Endothelial cell of umbilical vein (primary cell): ENCODE measurements around the gene GGA1. TPM values are rescaled to one million over a fixed set of nuclear protein-coding genes. Genes with fewer than 3 reads are reported as not detected.

ENCODE experiments used
- BruUV-seq: library from RNA; stranded (reverse); fragments of 400-500 nt; replicated peaks from 2 replicates; lab custom pipeline; 2021; lab: Mats Ljungman, UMichigan
- CTCF ChIA-PET: fragments of 300-600, 350-600 bp; sonication (Branson Sonifier 250); formaldehyde crosslinking; loops from one replicate; lab custom pipeline; 2021; ENCODE audit warnings: antibody characterized with exemption, inconsistent platforms; lab: Charles Lee
- POLR2A ChIA-PET: fragments of 300-600, 350-600 bp; sonication (Branson Sonifier 250); formaldehyde crosslinking; loops from one replicate; lab custom pipeline; 2021; ENCODE audit warnings: antibody characterized with exemption, inconsistent platforms; lab: Charles Lee
- DNase-seq: peaks from one replicate; pipeline ENCODE4 v3.0.0-alpha.2; 2011; ENCODE audit warnings: low read depth, low spot score
- FAIRE-seq: peaks from 2 replicates; lab custom pipeline; 2011; peaks lifted over from hg19 to GRCh38; lab: Jason Lieb, UNC
- H2AFZ ChIP-seq: 2 replicates; pipeline ENCODE4 v1.6.0; 2012; ENCODE audit warnings: low read depth, low read length, control low read depth, inconsistent platforms
- H3K27ac ChIP-seq: 2 replicates; pipeline ENCODE4 v1.5.1; 2011; ENCODE audit warnings: low read depth, mild to moderate bottlenecking, control low read depth, low read length, moderate library complexity; ENCODE audit not compliant: insufficient read depth
- H3K27me3 ChIP-seq, 2 experiments: 2 replicates each; pipeline versions ENCODE4 v1.6.0 to v1.6.1; 2011; ENCODE audit warnings: low read length in 2 of 2, mixed read lengths in 1 of 2; ENCODE audit not compliant: control insufficient read depth in 2 of 2, insufficient read depth in 2 of 2
- H3K36me3 ChIP-seq, 2 experiments: 2 replicates in 1 of 2; 3 replicates in 1 of 2; pipeline ENCODE4 v1.5.1; 2011; ENCODE audit warnings: low read length in 2 of 2, mild to moderate bottlenecking in 1 of 2, moderate library complexity in 1 of 2; ENCODE audit not compliant: control insufficient read depth in 2 of 2, insufficient read depth in 2 of 2; ENCODE audit errors: extremely low read depth in 1 of 2
- H3K4me1 ChIP-seq: 3 replicates; pipeline ENCODE4 v1.5.1; 2011; ENCODE audit warnings: mild to moderate bottlenecking, low read length; ENCODE audit not compliant: control insufficient read depth, insufficient read depth; ENCODE audit errors: extremely low read depth
- H3K4me2 ChIP-seq: 2 replicates; pipeline ENCODE4 v1.6.1; 2011; ENCODE audit warnings: low read length, control low read depth, mixed read lengths; ENCODE audit not compliant: insufficient read depth
- H3K4me3 ChIP-seq, 3 experiments: fragments of 200-600 bp in 1 of 3; sonication (generic), shearing (Covaris generic) in 1 of 3; replicated peaks in 1 of 3; 2 replicates each; pipeline ENCODE4 v1.5.1; 2011 to 2016; ENCODE audit warnings: control low read depth in 3 of 3, low read length in 3 of 3, mild to moderate bottlenecking in 2 of 3, inconsistent platforms in 1 of 3, low read depth in 1 of 3, moderate library complexity in 1 of 3; ENCODE audit not compliant: insufficient read depth in 1 of 3
- H3K79me2 ChIP-seq: 2 replicates; pipeline ENCODE4 v1.6.0; 2012; ENCODE audit warnings: low read length, inconsistent platforms; ENCODE audit not compliant: control insufficient read depth, insufficient read depth
- H3K9ac ChIP-seq: replicated peaks from 2 replicates; pipeline ENCODE3; 2011; ENCODE audit warnings: low read length, control low read depth; ENCODE audit not compliant: insufficient read depth; ENCODE audit errors: extremely low read depth
- H3K9me1 ChIP-seq: replicated peaks from 3 replicates; pipeline ENCODE4 v1.6.0; 2011; ENCODE audit warnings: mild to moderate bottlenecking, low read length; ENCODE audit not compliant: control insufficient read depth, insufficient read depth; ENCODE audit errors: extremely low read depth
- H3K9me3 ChIP-seq: replicated peaks from 2 replicates; pipeline ENCODE4 v1.5.1; 2012; ENCODE audit warnings: low read length, inconsistent platforms; ENCODE audit not compliant: control insufficient read depth, insufficient read depth
- H4K20me1 ChIP-seq: replicated peaks from 2 replicates; pipeline ENCODE3; 2011; ENCODE audit warnings: mild to moderate bottlenecking, low read length; ENCODE audit not compliant: control insufficient read depth, insufficient read depth; ENCODE audit errors: extremely low read depth
- EZH2 ChIP-seq: IDR thresholded peaks from 2 replicates; pipeline ENCODE4 v1.6.1; 2012; ENCODE audit warnings: borderline replicate concordance, low read depth, mild to moderate bottlenecking, moderate library complexity, low read length, inconsistent platforms; ENCODE audit not compliant: severe bottlenecking
- FOS ChIP-seq: IDR thresholded peaks from 2 replicates; pipeline ENCODE4 v1.6.1; 2011; ENCODE audit warnings: mild to moderate bottlenecking, low read length, moderate library complexity, borderline replicate concordance; ENCODE audit not compliant: insufficient read depth
- GATA2 ChIP-seq: IDR thresholded peaks from 2 replicates; pipeline ENCODE4 v1.7.0; 2011; ENCODE audit warnings: low read depth, mild to moderate bottlenecking, moderate library complexity, mixed read lengths, low read length; ENCODE audit not compliant: insufficient read length, insufficient read depth
- POLR2A ChIP-seq: IDR thresholded peaks from 2 replicates; pipeline ENCODE4 v1.6.1; 2012; ENCODE audit warnings: low read depth, mild to moderate bottlenecking, control low read depth, low read length
- dilution Hi-C: fragments of 300-500 bp; cut with MboI; formaldehyde crosslinking; loops from one replicate; pipeline ENCODE4 v1.15.0; 2019; ENCODE audit warnings: low sequenced_read_pairs; ENCODE audit not compliant: extremely low pct_ligation_motif_present
- intact Hi-C: fragments of 100-400 bp; cut with micrococcal nuclease; formaldehyde crosslinking; loops from one replicate; pipeline ENCODE4 v1.10.0; 2022
- polyA plus RNA-seq, 4 experiments: library from polyadenylated mRNA; depleted of rRNA in 3 of 4; stranded (reverse) in 3 of 4; unstranded in 1 of 4; fragments of >200 nt; gene quantifications; 2 replicates each; pipeline versions ENCODE4 v1.2.1 to v1.2.3, GENCODE V29; 2011 to 2012; ENCODE audit warnings: missing spikeins in 1 of 4
- total RNA-seq: library from RNA; stranded (reverse); gene quantifications from 2 replicates; pipeline ENCODE4 v1.2.3, GENCODE V29; 2021

GGA1 gene
- total and polyA plus RNA-seq, 2 donors (not counting 3 experiments of a cell fraction or from before 2014, with no cell fraction given): 54.1 to 67.5 TPM

DNA sequence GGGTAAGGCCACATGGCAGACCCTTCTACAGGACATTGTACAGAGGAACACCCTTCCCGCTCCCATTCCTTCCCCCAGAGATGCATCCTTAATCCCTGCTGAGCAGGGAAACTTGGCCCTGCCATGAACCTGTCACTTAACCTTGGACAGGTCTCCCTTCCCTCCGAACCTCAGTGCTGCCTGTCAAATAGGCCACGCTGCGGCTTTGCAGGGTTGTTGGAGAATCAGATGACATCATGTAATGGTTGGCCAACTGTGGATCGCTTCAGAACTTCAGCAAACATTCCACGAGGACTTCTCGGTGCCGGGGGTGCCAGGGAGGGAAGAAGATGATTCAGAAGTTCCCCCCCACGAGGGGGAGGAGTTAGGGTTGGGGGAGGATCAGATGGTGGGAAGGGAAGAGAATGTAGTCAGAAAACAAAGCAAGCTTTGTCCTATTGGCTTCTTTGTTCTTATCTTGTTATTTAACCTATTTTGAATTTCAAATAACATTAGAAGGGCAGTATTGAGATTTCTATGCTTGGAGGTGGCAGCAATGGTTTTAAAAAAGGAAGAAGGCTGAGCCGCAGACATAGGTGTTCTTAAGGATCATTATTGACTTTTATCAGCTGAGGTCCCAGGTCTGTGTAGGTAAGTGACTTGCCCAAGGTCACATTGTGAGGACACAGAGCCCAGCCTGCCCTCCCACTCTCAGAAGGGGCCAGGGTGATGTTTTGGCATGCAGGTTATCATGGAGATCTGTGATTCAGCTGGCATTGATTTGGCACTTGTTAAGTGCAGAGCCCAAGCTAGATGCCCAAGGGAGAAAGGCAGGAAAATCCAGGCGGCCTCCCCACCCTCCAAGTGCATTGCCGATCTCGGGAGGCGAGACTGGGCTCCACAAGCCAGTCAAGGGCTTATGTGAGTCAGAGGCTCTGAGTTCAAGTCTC is 45.2 kb upstream of the GGA1 start:
- Histone ChIP-seq H3K9me1 (no peaks in the 10 kb centered on the region), H3K27me3 (no peaks in the 10 kb centered on the region), H4K20me1 (peaks cover 3% of the 10 kb centered on the region), H3K27ac (peak overlapping the region; percentile 99), H3K4me1 (peaks cover 54% of the 10 kb centered on the region), H3K9ac (peak overlapping the region; percentile 52), H3K79me2 (peaks cover 70% of the 10 kb centered on the region), H2AFZ (no peak overlapping the region), H3K4me2 (peak overlapping the region; percentile 68), H3K4me3 (peak overlapping the region in 1 of 3 experiments; percentile 39), H3K9me3 (no peaks in the 10 kb centered on the region), H3K36me3 (peaks cover 19 to 27% of the 10 kb centered on the region in 2 experiments)
- DNase-seq (peak; percentile 93), FAIRE-seq (peak; percentile 96)
- intact Hi-C loops: loop anchor here (5.0 kb wide), 2 partner anchors 114 to 189 kb away; partner anchors contain the start of gene LGALS1
- peak; percentile 69 for TF ChIP-seq FOS
- peak; percentile 28 for TF ChIP-seq POLR2A
- TF ChIP-seq GATA2: peak; percentile 34
- TF ChIP-seq EZH2: no peak
- ChIA-PET POLR2A (interaction anchor here (2.3 kb wide), 1 partner anchor 18 kb away, joined by 11 read pairs; no protein-coding TSS in a partner anchor), CTCF (interaction anchor here (1.0 to 21.8 kb wide), 9 partner anchors 9 to 118 kb away, joined by 3 to 977 read pairs (median 6); partner anchors contain the start of gene GGA1)
- no TSS peak for BruUV-seq
- dilution Hi-C loops: no loop called here
